Fibroblast of lung (primary cell): ENCODE results near the gene MTMR4. TPM values are rescaled to one million over a fixed set of nuclear protein-coding genes. Genes with fewer than 3 reads are reported as not detected.
A peak's percentile ranks its signal among the peaks of the same experiment; 100 is the strongest.

Experiments used
- DNase-seq, 2 donors: peaks; one replicate each; pipeline versions ENCODE4 v3.0.0 to v3.0.0-alpha.2; 2010; ENCODE audit warnings: low read depth in 2 of 2
- H2AFZ ChIP-seq: 2 replicates; pipeline ENCODE4 v1.5.1; 2012; ENCODE audit warnings: low read length, control low read depth, inconsistent platforms
- H3K27ac ChIP-seq: 2 replicates; pipeline ENCODE4 v1.5.1; 2011; ENCODE audit warnings: low read length, control low read depth; ENCODE audit not compliant: insufficient read depth
- H3K27me3 ChIP-seq: 2 replicates; pipeline ENCODE4 v1.5.1; 2011; ENCODE audit warnings: mild to moderate bottlenecking, low read length; ENCODE audit not compliant: control insufficient read depth, insufficient read depth
- H3K36me3 ChIP-seq: 2 replicates; pipeline ENCODE4 v1.5.1; 2011; ENCODE audit warnings: low read length; ENCODE audit not compliant: control insufficient read depth, insufficient read depth
- H3K4me1 ChIP-seq: 2 replicates; pipeline ENCODE4 v1.5.1; 2011; ENCODE audit warnings: low read length; ENCODE audit not compliant: control insufficient read depth, insufficient read depth; ENCODE audit errors: extremely low read depth
- H3K4me2 ChIP-seq: 2 replicates; pipeline ENCODE4 v1.5.1; 2011; ENCODE audit warnings: low read length, control low read depth; ENCODE audit not compliant: insufficient read depth; ENCODE audit errors: extremely low read depth
- H3K4me3 ChIP-seq, 4 experiments: fragments of 200-600 bp in 1 of 4; sonication (generic) in 1 of 4; replicated peaks in 1 of 4; 2 replicates each; pipeline ENCODE4 v1.5.1; 2011 to 2016; ENCODE audit warnings: low read length in 4 of 4, low read depth in 3 of 4, mild to moderate bottlenecking in 3 of 4, control low read depth in 2 of 4, inconsistent platforms in 1 of 4, mixed read lengths in 1 of 4; ENCODE audit not compliant: insufficient read depth in 1 of 4; ENCODE audit errors: control extremely low read depth in 1 of 4
- H3K79me2 ChIP-seq: 2 replicates; pipeline ENCODE4 v1.5.1; 2012; ENCODE audit warnings: mild to moderate bottlenecking, low read length, inconsistent platforms; ENCODE audit not compliant: control insufficient read depth, insufficient read depth
- H3K9ac ChIP-seq: 2 replicates; pipeline ENCODE4 v1.5.1; 2011; ENCODE audit warnings: mild to moderate bottlenecking, low read length, control low read depth; ENCODE audit not compliant: insufficient read depth
- H3K9me3 ChIP-seq: 2 replicates; pipeline ENCODE4 v1.5.1; 2012; ENCODE audit warnings: low read depth, low read length; ENCODE audit not compliant: control insufficient read depth, insufficient read depth
- H4K20me1 ChIP-seq: 2 replicates; pipeline ENCODE4 v1.5.1; 2011; ENCODE audit warnings: low read length; ENCODE audit not compliant: control insufficient read depth, insufficient read depth; ENCODE audit errors: extremely low read depth
- EZH2 ChIP-seq: IDR thresholded peaks from 2 replicates; pipeline ENCODE4 v1.5.1; 2012; ENCODE audit warnings: low read length, control low read depth, mild to moderate bottlenecking; ENCODE audit errors: missing control alignments
- polyA plus RNA-seq, 2 donors: library from polyadenylated mRNA; depleted of rRNA in 1 of 2; stranded (reverse) in 1 of 2; unstranded in 1 of 2; fragments of >200 nt; gene quantifications; 2 replicates each; pipeline ENCODE4 v1.2.1, GENCODE V29; 2011 to 2012; ENCODE audit warnings: missing spikeins in 1 of 2
- total RNA-seq: library from RNA; depleted of rRNA; stranded (reverse); fragments of >200 nt; gene quantifications from 2 replicates; pipeline ENCODE4 v1.2.1, GENCODE V29; 2014
- TF ChIP-seq, protein P1 (sequence below), 2 donors: IDR thresholded peaks in 1 of 2; conservative IDR thresholded peaks in 1 of 2; 1 replicate in 1 of 2; 2 replicates in 1 of 2; pipeline ENCODE4 v1.5.1; 2011 to 2012; ENCODE audit warnings: low read length in 2 of 2, control low read depth in 1 of 2, inconsistent platforms in 1 of 2, low read depth in 1 of 2, mild to moderate bottlenecking in 1 of 2

Gene MTMR4
- total and polyA plus RNA-seq, 2 donors (not counting 1 experiment from before 2014, with no cell fraction given): 22.1 to 40.0 TPM

DNA sequence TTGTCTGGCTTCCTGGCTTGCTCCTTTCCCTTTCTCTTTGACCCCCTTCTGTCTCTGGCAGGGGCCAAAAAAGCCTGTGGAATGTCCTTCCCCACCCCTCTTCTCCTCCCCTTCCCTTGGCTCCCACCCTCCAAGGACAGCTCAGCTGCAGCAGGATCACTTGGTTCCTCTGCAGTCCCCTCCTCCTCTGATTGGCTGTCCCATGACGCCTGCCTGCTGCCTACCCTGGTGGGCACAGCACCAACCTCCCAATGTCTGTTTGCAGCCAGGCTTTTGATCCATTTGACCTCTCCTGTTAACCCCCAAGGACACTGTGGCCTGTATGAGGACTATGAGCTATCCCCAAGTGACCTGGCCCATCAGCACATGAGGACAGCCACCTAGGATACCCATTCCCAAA, 14.8 kb upstream of the MTMR4 start:
- H2AFZ ChIP-seq: no peak overlapping the region
- no peaks in the 10 kb centered on the region for H3K9me3 ChIP-seq
- DNase-seq: no peak
- no peak overlapping the region for H3K9ac ChIP-seq
- H4K20me1 ChIP-seq: no peaks in the 10 kb centered on the region
- H3K27ac ChIP-seq: no peak overlapping the region
- H3K4me1 ChIP-seq: peaks cover 18% of the 10 kb centered on the region
- H3K79me2 ChIP-seq: no peaks in the 10 kb centered on the region
- peaks cover 2% of the 10 kb centered on the region for H3K27me3 ChIP-seq
- no peak overlapping the region for H3K4me3 ChIP-seq
- H3K36me3 ChIP-seq: no peaks in the 10 kb centered on the region
- no peak overlapping the region for H3K4me2 ChIP-seq
- TF ChIP-seq EZH2: no peak
- TF ChIP-seq, protein P1, sequence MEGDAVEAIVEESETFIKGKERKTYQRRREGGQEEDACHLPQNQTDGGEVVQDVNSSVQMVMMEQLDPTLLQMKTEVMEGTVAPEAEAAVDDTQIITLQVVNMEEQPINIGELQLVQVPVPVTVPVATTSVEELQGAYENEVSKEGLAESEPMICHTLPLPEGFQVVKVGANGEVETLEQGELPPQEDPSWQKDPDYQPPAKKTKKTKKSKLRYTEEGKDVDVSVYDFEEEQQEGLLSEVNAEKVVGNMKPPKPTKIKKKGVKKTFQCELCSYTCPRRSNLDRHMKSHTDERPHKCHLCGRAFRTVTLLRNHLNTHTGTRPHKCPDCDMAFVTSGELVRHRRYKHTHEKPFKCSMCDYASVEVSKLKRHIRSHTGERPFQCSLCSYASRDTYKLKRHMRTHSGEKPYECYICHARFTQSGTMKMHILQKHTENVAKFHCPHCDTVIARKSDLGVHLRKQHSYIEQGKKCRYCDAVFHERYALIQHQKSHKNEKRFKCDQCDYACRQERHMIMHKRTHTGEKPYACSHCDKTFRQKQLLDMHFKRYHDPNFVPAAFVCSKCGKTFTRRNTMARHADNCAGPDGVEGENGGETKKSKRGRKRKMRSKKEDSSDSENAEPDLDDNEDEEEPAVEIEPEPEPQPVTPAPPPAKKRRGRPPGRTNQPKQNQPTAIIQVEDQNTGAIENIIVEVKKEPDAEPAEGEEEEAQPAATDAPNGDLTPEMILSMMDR (conservative IDR thresholded peaks at IDR 0.05 in 1 of 2, IDR thresholded peaks at IDR 0.05 in 1 of 2; ENCODE audit: low read depth in 1 of 2, low read length in 2 of 2): no peak

DNA sequence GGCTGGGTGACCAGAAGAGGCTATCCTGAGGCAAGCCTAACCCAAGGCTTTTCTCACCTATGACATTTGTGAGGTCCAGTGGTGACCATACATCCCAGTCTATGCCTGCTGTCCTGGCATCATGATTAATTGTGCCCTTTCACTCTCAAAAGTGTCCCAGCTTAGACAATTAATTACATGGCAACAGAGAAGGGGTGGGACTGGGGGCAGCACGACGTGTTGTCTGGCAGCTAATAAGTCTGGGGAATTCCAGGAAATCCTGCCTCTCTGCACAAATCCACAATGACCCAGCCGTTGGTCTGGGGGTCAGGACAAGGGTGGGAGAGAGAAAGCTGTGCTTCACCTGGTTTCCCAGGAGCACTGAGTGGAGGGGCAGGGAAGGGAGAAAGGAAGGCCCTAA, 14.0 kb upstream of the MTMR4 start:
- Histone ChIP-seq H3K27ac (no peak overlapping the region), H3K9me3 (no peaks in the 10 kb centered on the region), H4K20me1 (no peaks in the 10 kb centered on the region), H3K4me3 (no peak overlapping the region), H3K36me3 (no peaks in the 10 kb centered on the region), H2AFZ (no peak overlapping the region), H3K4me2 (no peak overlapping the region), H3K9ac (no peak overlapping the region), H3K27me3 (peaks cover 2% of the 10 kb centered on the region), H3K79me2 (no peaks in the 10 kb centered on the region), H3K4me1 (peaks cover 18% of the 10 kb centered on the region)
- DNase-seq: no peak
- TF ChIP-seq, protein P1 (conservative IDR thresholded peaks at IDR 0.05 in 1 of 2, IDR thresholded peaks at IDR 0.05 in 1 of 2; ENCODE audit: low read depth in 1 of 2, low read length in 2 of 2): no peak
- TF ChIP-seq EZH2: no peak

DNA sequence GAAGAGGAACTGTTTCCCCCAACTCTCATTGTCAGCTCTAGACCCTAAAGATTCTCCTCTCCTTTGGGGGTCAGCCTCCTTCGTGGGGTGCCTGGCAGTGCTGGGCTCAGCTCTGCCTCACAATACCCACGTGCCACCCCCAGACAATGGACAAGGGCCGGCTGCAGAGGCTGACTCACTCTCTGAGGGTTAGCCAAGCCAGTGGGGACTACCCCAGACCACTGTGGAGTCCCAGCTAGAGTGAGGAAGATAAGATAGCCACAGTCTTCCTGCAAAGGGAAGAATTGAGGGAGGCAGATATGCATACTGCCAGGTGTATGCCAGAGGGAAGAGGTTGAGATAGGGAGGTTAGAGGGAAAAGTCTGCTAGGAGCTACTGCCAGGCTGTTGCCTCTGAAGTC, 13.5 kb upstream of the MTMR4 start:
- Histone ChIP-seq H4K20me1 (no peaks in the 10 kb centered on the region), H3K4me3 (no peak overlapping the region), H3K27me3 (peaks cover 2% of the 10 kb centered on the region), H3K9me3 (no peaks in the 10 kb centered on the region), H2AFZ (no peak overlapping the region), H3K79me2 (no peaks in the 10 kb centered on the region), H3K4me1 (peaks cover 18% of the 10 kb centered on the region), H3K36me3 (no peaks in the 10 kb centered on the region), H3K27ac (no peak overlapping the region), H3K4me2 (no peak overlapping the region), H3K9ac (no peak overlapping the region)
- DNase-seq: peak in 1 of 2 donors; percentile 82
- no peak for TF ChIP-seq EZH2
- TF ChIP-seq, protein P1 (conservative IDR thresholded peaks at IDR 0.05 in 1 of 2, IDR thresholded peaks at IDR 0.05 in 1 of 2; ENCODE audit: low read depth in 1 of 2, low read length in 2 of 2): no peak
